ENCODE results near the gene ANKLE2.

ANKLE2 gene

DNA sequence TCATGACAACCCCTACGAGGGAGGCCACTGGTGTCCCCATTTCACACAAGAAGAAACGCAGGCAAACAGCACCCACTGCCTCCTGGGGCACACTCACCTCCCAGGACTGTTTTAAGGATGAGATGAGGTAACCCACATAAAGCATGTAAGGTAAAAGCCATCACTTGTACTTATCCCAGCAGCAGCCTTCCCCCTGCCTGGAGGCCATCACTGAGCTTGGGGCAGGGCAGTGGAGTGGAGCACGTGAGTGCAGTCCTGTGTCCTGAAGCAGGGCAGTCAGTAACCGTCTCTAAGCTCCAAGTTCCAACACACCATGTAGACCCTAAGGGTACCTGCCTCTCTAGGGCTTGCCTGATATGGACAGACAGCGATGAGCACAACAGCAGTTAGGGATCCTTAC lies 76.2 kb downstream of the ANKLE2 start:
- DNase-seq = no peak

GRCh38 chr12:132677492-132677891 lies 84.1 kb downstream of the ANKLE2 start:
- DNase-seq = no peak

- DNase-seq = no peak
Measured at GRCh38 chr12:132675757-132676432, 85.7 kb downstream of the ANKLE2 start.
